Measurements from ENCODE around the gene FJX1.

DNA sequence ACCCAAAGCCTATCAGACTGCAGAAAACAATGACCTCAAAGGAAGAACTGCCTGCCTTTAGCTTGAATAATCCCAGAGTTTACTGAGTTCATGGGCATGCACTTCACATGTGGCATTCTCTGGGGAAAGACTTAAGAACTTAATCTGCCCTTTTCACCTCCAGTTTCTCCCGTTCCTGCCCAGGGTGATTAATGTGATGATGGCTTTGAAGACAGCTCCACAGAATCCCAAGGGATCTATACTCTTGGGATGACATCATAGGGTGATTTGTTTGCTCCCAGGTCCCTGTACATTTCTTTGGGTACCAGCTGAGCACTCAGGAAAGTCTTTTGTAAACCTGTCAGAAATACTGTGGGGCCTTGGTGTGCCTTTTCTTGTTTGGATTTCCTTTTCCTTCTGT is 14.0 kb downstream of the FJX1 start:
- TF ChIP-seq POLR2A (IDR thresholded peaks at IDR 0.05; ENCODE audit: low read depth, low read length): no peak
- no peak for TF ChIP-seq TAF1 (IDR thresholded peaks at IDR 0.05; ENCODE audit: borderline replicate concordance, low read depth, low read length)
- TF ChIP-seq POLR2AphosphoS5 (IDR thresholded peaks at IDR 0.05; ENCODE audit: low read depth, low read length): no peak

Measured in GM12892 (cell line).